Spleen (tissue), 11 donors: ENCODE results near the gene METTL8. TPM values are rescaled to one million over a fixed set of nuclear protein-coding genes. Genes with fewer than 3 reads are reported as not detected.
"Not testable (repeated sequence)": the region's sequence is repeated elsewhere in the genome, so short reads cannot be mapped to it uniquely, and the experiment has no call there.

Experiments used
- DNase-seq: peaks from one replicate; pipeline ENCODE4 v3.0.0-alpha.2; 2020
- H3K27ac ChIP-seq, 8 donors: fragments of 200-600 bp; sonication (generic) in 7 of 8; 1 replicate in 4 of 8; 2 replicates in 4 of 8; pipeline versions ENCODE4 v1.5.0 to v1.8.0; 2016 to 2021; ENCODE audit warnings: inconsistent platforms in 4 of 8, mild to moderate bottlenecking in 4 of 8, moderate library complexity in 1 of 8
- H3K27me3 ChIP-seq, 7 donors: fragments of 200-600 bp; sonication (generic) in 6 of 7; replicated peaks in 1 of 7; 1 replicate in 4 of 7; 2 replicates in 3 of 7; pipeline versions ENCODE4 v1.5.0 to v1.8.0; 2016 to 2021; ENCODE audit warnings: inconsistent platforms in 3 of 7, mild to moderate bottlenecking in 1 of 7
- H3K36me3 ChIP-seq, 6 donors: fragments of 200-600 bp; sonication (generic) in 5 of 6; 1 replicate in 4 of 6; 2 replicates in 2 of 6; pipeline versions ENCODE4 v1.5.0 to v1.8.0; 2016 to 2021; ENCODE audit warnings: inconsistent platforms in 2 of 6
- H3K4me1 ChIP-seq, 6 donors: fragments of 200-600 bp; sonication (generic) in 5 of 6; 1 replicate in 3 of 6; 2 replicates in 3 of 6; pipeline versions ENCODE4 v1.5.0 to v1.8.0; 2016 to 2021; ENCODE audit warnings: inconsistent platforms in 3 of 6
- H3K4me3 ChIP-seq, 8 donors: fragments of 200-600 bp; sonication (generic) in 7 of 8; 1 replicate in 4 of 8; 2 replicates in 4 of 8; pipeline versions ENCODE4 v1.5.0 to v1.8.0; 2016 to 2021; ENCODE audit warnings: inconsistent platforms in 4 of 8, mild to moderate bottlenecking in 4 of 8, moderate library complexity in 2 of 8
- H3K9me3 ChIP-seq, 8 donors: fragments of 200-600 bp; sonication (generic) in 7 of 8; 1 replicate in 4 of 8; 2 replicates in 4 of 8; pipeline versions ENCODE4 v1.5.0 to v1.8.0; 2016 to 2021; ENCODE audit warnings: inconsistent platforms in 4 of 8
- POLR2A ChIP-seq, 3 donors: fragments of 450-650 bp; IDR thresholded peaks; one replicate each; pipeline ENCODE4 v1.5.1; 2017; ENCODE audit warnings: antibody characterized with exemption in 3 of 3, mild to moderate bottlenecking in 1 of 3
- POLR2AphosphoS5 ChIP-seq, 3 donors: sonication (generic); formaldehyde crosslinking; IDR thresholded peaks; one replicate each; pipeline ENCODE4 v1.5.1; 2017; ENCODE audit warnings: antibody characterized with exemption in 3 of 3
- WGBS, 5 donors: extraction: QIAGEN DNeasy Blood & Tissue Kit in 3 of 5; methylation state at CpG; one replicate each; pipeline versions ENCODE4 v1.1.5 to v1.1.7; 2013 to 2018; 5-methylcytosine and 5-hydroxymethylcytosine counted together
- intact Hi-C: fragments of 100-400 bp; cut with DNase I; formaldehyde crosslinking; loops from one replicate; pipeline ENCODE4 v1.15.0; 2023; ENCODE audit warnings: low total_unique reads
- polyA plus RNA-seq, 3 donors: library from polyadenylated mRNA; stranded (reverse); fragments of 200-250 nt; gene quantifications; one replicate each; pipeline ENCODE4 v1.2.1, GENCODE V29; 2013
- total RNA-seq, 7 donors: library from RNA; depleted of rRNA in 3 of 7; stranded (reverse); fragments of >200 nt in 3 of 7; fragmentation: NEBNext Ultra II Directional in 4 of 7; extraction: Animal tissue kit (Norgen Biotek cat#: 25700) in 4 of 7; gene quantifications; one replicate each; pipeline versions ENCODE4 v1.1.0 to v1.2.1, GENCODE V29; 2016 to 2021
- TF ChIP-seq, protein P1 (sequence below), 11 experiments: fragments of 200-600 bp in 7 of 11; fragments of 450-650 bp in 4 of 11; sonication (generic) in 4 of 11; IDR thresholded peaks in 8 of 11; conservative IDR thresholded peaks in 3 of 11; 1 replicate in 7 of 11; 2 replicates in 4 of 11; pipeline versions ENCODE4 v1.4.0 to v1.8.0; 2016 to 2021; ENCODE audit warnings: antibody characterized with exemption in 11 of 11, inconsistent platforms in 4 of 11, mild to moderate bottlenecking in 1 of 11
- donor health status: healthy with polysubstance abuse.
- donor health status: DM: no; HTN: no; CAD: no; lungs with moderate emphysema.
- donor health status: DM: no; HTN: no; CAD: no.
- donor health status: Bipolar disorder and iron deficiency.
- donor health status: healthy.
- donor health status: DM: no; HTN: no; CAD: no.
- donor health status: DM: yes; HTN: yes; CAD: no.

Gene METTL8
- total and polyA plus RNA-seq, 10 donors = 15.4 to 48.7 (median 24.7) TPM

GRCh38 chr2:171419333-171419732 lies 14.5 kb downstream of the METTL8 start:
- DNase-seq = no peak
- Histone ChIP-seq H3K36me3 (peaks cover 0 to 13% (median 0%) of the 10 kb centered on the region in 6 donors), H3K4me3 (no peak overlapping the region), H3K27ac (no peak overlapping the region), H3K9me3 (peaks cover 5 to 19% (median 17%) of the 10 kb centered on the region in 8 donors), H3K27me3 (no peaks in the 10 kb centered on the region), H3K4me1 (peaks cover 0 to 20% (median 10%) of the 10 kb centered on the region in 6 donors)
- TF ChIP-seq, protein P1, sequence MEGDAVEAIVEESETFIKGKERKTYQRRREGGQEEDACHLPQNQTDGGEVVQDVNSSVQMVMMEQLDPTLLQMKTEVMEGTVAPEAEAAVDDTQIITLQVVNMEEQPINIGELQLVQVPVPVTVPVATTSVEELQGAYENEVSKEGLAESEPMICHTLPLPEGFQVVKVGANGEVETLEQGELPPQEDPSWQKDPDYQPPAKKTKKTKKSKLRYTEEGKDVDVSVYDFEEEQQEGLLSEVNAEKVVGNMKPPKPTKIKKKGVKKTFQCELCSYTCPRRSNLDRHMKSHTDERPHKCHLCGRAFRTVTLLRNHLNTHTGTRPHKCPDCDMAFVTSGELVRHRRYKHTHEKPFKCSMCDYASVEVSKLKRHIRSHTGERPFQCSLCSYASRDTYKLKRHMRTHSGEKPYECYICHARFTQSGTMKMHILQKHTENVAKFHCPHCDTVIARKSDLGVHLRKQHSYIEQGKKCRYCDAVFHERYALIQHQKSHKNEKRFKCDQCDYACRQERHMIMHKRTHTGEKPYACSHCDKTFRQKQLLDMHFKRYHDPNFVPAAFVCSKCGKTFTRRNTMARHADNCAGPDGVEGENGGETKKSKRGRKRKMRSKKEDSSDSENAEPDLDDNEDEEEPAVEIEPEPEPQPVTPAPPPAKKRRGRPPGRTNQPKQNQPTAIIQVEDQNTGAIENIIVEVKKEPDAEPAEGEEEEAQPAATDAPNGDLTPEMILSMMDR (IDR thresholded peaks at IDR 0.05 in 8 of 11, conservative IDR thresholded peaks at IDR 0.05 in 3 of 11) = no peak
- TF ChIP-seq POLR2AphosphoS5 (IDR thresholded peaks at IDR 0.05) (no peak), POLR2A (IDR thresholded peaks at IDR 0.05) (no peak)
- 74 to 88% (median 82%) methylated on average over 2 of the region's 2 CpGs for WGBS, 5 donors
- intact Hi-C loops = loop anchor here (5.0 kb wide), 1 partner anchor 257 kb away; the partner anchor contains the start of gene TLK1

DNA sequence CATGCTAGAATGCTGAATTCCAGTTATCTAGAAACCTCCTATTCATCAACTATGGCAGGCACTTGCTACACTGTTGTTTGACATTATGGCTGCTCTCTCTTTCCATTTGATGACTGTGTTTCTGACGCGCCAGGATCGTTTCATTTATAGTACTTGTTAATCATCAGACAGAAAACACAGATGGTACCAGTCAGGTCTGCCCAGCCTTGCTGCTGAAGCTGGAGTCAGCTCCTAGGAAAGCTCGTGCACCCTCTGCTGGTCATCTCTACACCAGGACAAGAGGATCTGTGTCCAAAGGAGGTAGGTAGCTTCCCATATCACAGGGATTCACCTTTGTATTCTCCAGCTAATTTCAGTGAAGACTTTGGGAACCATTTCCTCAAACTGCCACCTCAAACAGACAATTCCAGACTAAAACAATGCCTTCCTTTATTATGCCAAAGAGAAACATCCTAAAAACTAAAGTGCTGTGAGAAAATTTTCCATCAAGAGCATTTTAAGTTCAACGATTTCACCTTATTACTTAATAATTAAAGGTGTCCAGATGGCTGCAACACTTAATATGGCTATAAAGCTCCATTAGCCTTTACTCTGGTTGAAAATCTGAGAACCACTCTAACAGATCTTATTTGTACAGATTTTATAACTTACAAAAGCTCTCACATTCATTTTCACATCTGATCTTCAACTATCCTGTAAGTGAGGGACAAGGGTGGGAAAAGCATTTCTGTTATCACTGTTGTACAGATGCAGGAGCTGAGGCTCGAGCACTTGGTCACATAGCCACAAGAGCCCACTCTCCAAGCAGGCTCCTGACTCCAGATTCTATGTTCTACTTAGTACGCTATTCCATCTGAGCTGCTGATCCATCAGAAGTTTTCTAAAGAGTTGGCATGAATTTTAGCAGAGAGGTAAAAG lies 17.5 kb downstream of the METTL8 start:
- peaks cover 0 to 20% (median 10%) of the 10 kb centered on the region in 6 donors for H3K4me1 ChIP-seq
- no peak overlapping the region for H3K4me3 ChIP-seq
- 32 to 39% (median 33%) methylated on average over 7 of the region's 7 CpGs for WGBS, 5 donors
- no peaks in the 10 kb centered on the region for H3K36me3 ChIP-seq
- TF ChIP-seq POLR2AphosphoS5 (IDR thresholded peaks at IDR 0.05) = peak in 1 of 3 donors; percentile 83
- no peak for TF ChIP-seq POLR2A (IDR thresholded peaks at IDR 0.05)
- TF ChIP-seq, protein P1 (IDR thresholded peaks at IDR 0.05 in 8 of 11, conservative IDR thresholded peaks at IDR 0.05 in 3 of 11) = peak; percentile 62 to 86 (median 80)
- H3K27ac ChIP-seq = peak overlapping the region in 6 of 8 donors; percentile 23 to 61 (median 44)
- no peaks in the 10 kb centered on the region for H3K9me3 ChIP-seq
- no peaks in the 10 kb centered on the region for H3K27me3 ChIP-seq
- intact Hi-C loops = loop anchor here (2.0 to 5.0 kb wide), 2 partner anchors 254 to 443 kb away; partner anchors contain the start of gene TLK1
- DNase-seq = peak; percentile 92

GRCh38 chr2:171414645-171415044 lies 19.1 kb downstream of the METTL8 start:
- 78 to 86% (median 85%) methylated on average over 4 of the region's 4 CpGs for WGBS, 5 donors
- H3K27me3 ChIP-seq, H3K4me3 ChIP-seq, H3K9me3 ChIP-seq, H3K27ac ChIP-seq, H3K36me3 ChIP-seq, DNase-seq: not testable (repeated sequence)
- peaks cover 0 to 18% (median 5%) of the 10 kb centered on the region in 6 donors for H3K4me1 ChIP-seq
- intact Hi-C loops = loop anchor here (5.0 kb wide), 1 partner anchor 252 kb away; the partner anchor contains the start of gene TLK1

DNA sequence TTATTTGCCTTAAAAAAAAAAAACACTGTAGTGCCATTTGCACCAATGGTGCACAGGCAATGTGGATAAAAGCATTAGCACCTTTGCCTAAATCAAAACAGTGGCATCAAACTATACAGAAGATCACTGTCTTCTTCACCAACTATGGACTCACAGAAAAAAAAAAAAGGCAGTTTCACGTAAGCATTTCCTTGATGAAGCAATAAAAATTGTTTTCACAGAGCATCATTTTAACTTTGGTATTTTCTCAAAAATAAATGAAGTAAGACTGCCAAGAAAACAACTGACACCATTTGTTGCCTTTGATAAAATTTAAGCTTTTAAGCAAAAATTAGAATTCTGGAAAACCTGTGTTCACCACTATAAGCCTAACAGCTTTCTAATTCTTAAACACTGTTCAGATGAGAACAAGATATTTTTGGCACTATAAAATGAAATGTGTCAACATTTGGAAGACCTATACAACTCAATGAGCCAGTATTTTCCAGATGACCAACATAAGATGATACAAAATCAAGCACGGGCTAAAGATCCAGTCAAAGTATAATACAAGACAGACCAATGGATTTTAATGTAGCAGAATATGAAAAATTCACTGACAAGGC lies 21.1 kb downstream of the METTL8 start:
- H3K27ac ChIP-seq = no peak overlapping the region
- no peak overlapping the region for H3K4me3 ChIP-seq
- no peaks in the 10 kb centered on the region for H3K9me3 ChIP-seq
- no peak for DNase-seq
- WGBS, 5 donors = 72 to 89% (median 74%) methylated on average over 2 of the region's 2 CpGs
- no peaks in the 10 kb centered on the region for H3K27me3 ChIP-seq
- no peaks in the 10 kb centered on the region for H3K36me3 ChIP-seq
- no peak for TF ChIP-seq POLR2A (IDR thresholded peaks at IDR 0.05)
- TF ChIP-seq, protein P1 (IDR thresholded peaks at IDR 0.05 in 8 of 11, conservative IDR thresholded peaks at IDR 0.05 in 3 of 11) = no peak
- TF ChIP-seq POLR2AphosphoS5 (IDR thresholded peaks at IDR 0.05) = no peak
- H3K4me1 ChIP-seq = peaks cover 0 to 26% (median 5%) of the 10 kb centered on the region in 6 donors
- intact Hi-C loops = no loop called here
